SK-N-SH (cell line): ENCODE measurements around the gene NBPF4. TPM values are rescaled to one million over a fixed set of nuclear protein-coding genes. Genes with fewer than 3 reads are reported as not detected.
A peak's percentile ranks its signal among the peaks of the same experiment; 100 is the strongest.

Source experiments
- CTCF ChIA-PET: fragments of 300-600, 350-600 bp; formaldehyde crosslinking; extraction: SDS; loops from one replicate; lab custom pipeline; 2021; lab: Yijun Ruan, JAX
- POLR2A ChIA-PET: fragments of 350-600 bp; sonication (Branson Sonifier 250); formaldehyde crosslinking; extraction: SDS; loops from one replicate; lab custom pipeline; 2020; ENCODE audit warnings: antibody characterized with exemption, inconsistent platforms; lab: Yijun Ruan, JAX
- DNase-seq: peaks from one replicate; pipeline ENCODE4 v3.0.0; 2012
- H2AFZ ChIP-seq: fragments of 200-600 bp; sonication (generic); 2 replicates; pipeline ENCODE4 v1.8.1; 2016; ENCODE audit warnings: antibody characterized with exemption, mild to moderate bottlenecking, low read depth
- H3F3A ChIP-seq: fragments of 200-600 bp; sonication (generic); replicated peaks from 2 replicates; pipeline ENCODE3; 2016; ENCODE audit warnings: antibody characterized with exemption, mild to moderate bottlenecking; ENCODE audit not compliant: insufficient read depth
- H3K27ac ChIP-seq, 2 experiments: fragments of 200-500 bp in 1 of 2; fragments of 200-600 bp in 1 of 2; sonication (Bioruptor generic) in 1 of 2; sonication (generic), shearing (Covaris generic) in 1 of 2; 2 replicates each; pipeline versions ENCODE4 v1.5.1 to v1.6.1; 2014 to 2016; ENCODE audit warnings: low read depth in 2 of 2, inconsistent platforms in 1 of 2, low read length in 1 of 2, mild to moderate bottlenecking in 1 of 2, mixed read lengths in 1 of 2
- H3K27me3 ChIP-seq: fragments of 200-600 bp; sonication (generic), shearing (Covaris generic); 2 replicates; pipeline ENCODE4 v1.6.1; 2016; ENCODE audit warnings: mixed run types; ENCODE audit not compliant: insufficient read depth
- H3K36me3 ChIP-seq, 2 experiments: fragments of 200-500 bp in 1 of 2; fragments of 200-600 bp in 1 of 2; sonication (Bioruptor generic) in 1 of 2; sonication (generic) in 1 of 2; replicated peaks in 1 of 2; 2 replicates each; pipeline versions ENCODE3 to v1.5.1; 2014 to 2016; ENCODE audit warnings: low read length in 1 of 2, mild to moderate bottlenecking in 1 of 2; ENCODE audit not compliant: insufficient read depth in 2 of 2, control insufficient read depth in 1 of 2
- H3K4me1 ChIP-seq, 2 experiments: fragments of 200-500 bp in 1 of 2; fragments of 200-600 bp in 1 of 2; sonication (Bioruptor generic) in 1 of 2; sonication (generic), shearing (Covaris generic) in 1 of 2; 2 replicates each; pipeline versions ENCODE4 v1.5.1 to v1.6.1; 2014 to 2016; ENCODE audit warnings: low read depth in 1 of 2, low read length in 1 of 2, mixed run types in 1 of 2; ENCODE audit not compliant: insufficient read depth in 2 of 2, control insufficient read depth in 1 of 2
- H3K4me2 ChIP-seq: fragments of 200-600 bp; sonication (generic), shearing (Covaris generic); 2 replicates; pipeline ENCODE4 v1.6.1; 2017; ENCODE audit warnings: mixed run types
- H3K4me3 ChIP-seq, 2 experiments: fragments of 200-500 bp in 1 of 2; fragments of 200-600 bp in 1 of 2; sonication (Bioruptor generic) in 1 of 2; sonication (generic), shearing (Covaris generic) in 1 of 2; 2 replicates each; pipeline versions ENCODE4 v1.5.1 to v1.8.1; 2014 to 2016; ENCODE audit warnings: low read depth in 2 of 2, inconsistent platforms in 1 of 2, low read length in 1 of 2, mild to moderate bottlenecking in 1 of 2, mixed read lengths in 1 of 2, moderate library complexity in 1 of 2
- H3K79me2 ChIP-seq: fragments of 200-600 bp; sonication (generic); 2 replicates; pipeline ENCODE4 v1.8.1; 2017; ENCODE audit warnings: mild to moderate bottlenecking; ENCODE audit not compliant: insufficient read depth
- H3K9ac ChIP-seq: fragments of 200-600 bp; sonication (generic); 2 replicates; pipeline ENCODE4 v1.6.1; 2017; ENCODE audit warnings: mixed run types
- H3K9me2 ChIP-seq: fragments of 200-600 bp; sonication (generic); 2 replicates; pipeline ENCODE4 v1.6.1; 2017; ENCODE audit warnings: mixed run types
- H3K9me3 ChIP-seq: fragments of 200-600 bp; sonication (generic); 2 replicates; pipeline ENCODE4 v1.6.1; 2017; ENCODE audit warnings: mixed run types, mild to moderate bottlenecking, moderate library complexity
- H4K20me1 ChIP-seq: fragments of 200-600 bp; sonication (generic); 2 replicates; pipeline ENCODE4 v1.6.1; 2017; ENCODE audit warnings: mild to moderate bottlenecking, mixed run types; ENCODE audit not compliant: insufficient read depth
- CHD2 ChIP-seq: fragments of 150-350 bp; IDR thresholded peaks from 2 replicates; pipeline ENCODE4 v1.6.1; 2018; ENCODE audit warnings: low read length; ENCODE audit not compliant: partially characterized antibody
- ELF1 ChIP-seq: IDR thresholded peaks from 2 replicates; pipeline ENCODE4 v1.4.0; 2012
- EP300 ChIP-seq, 2 experiments: IDR thresholded peaks; 2 replicates each; pipeline versions ENCODE4 v1.4.0 to v1.6.1; 2012; ENCODE audit warnings: borderline replicate concordance in 1 of 2, low read depth in 1 of 2, low read length in 1 of 2
- EZH2phosphoT487 ChIP-seq: fragments of 200-600 bp; sonication (generic); IDR thresholded peaks from 2 replicates; pipeline ENCODE4 v1.6.1; 2017; ENCODE audit warnings: low read depth, mixed run types, mild to moderate bottlenecking, antibody characterized with exemption, moderate library complexity, borderline replicate concordance
- FOSL2 ChIP-seq: IDR thresholded peaks from 2 replicates; pipeline ENCODE4 v1.4.0; 2012; ENCODE audit warnings: low read depth, mild to moderate bottlenecking, moderate library complexity, borderline replicate concordance
- FOXJ3 ChIP-seq: sonication (generic); formaldehyde crosslinking; IDR thresholded peaks from 2 replicates; pipeline ENCODE4 v1.5.1; 2020; ENCODE audit warnings: mild to moderate bottlenecking, missing genetic modification reagents
- FOXM1 ChIP-seq: IDR thresholded peaks from 2 replicates; pipeline ENCODE4 v1.4.0; 2012; ENCODE audit warnings: low read depth, mild to moderate bottlenecking
- GATA2 ChIP-seq: sonication (generic); formaldehyde crosslinking; IDR thresholded peaks from 2 replicates; pipeline ENCODE4 v1.5.0; 2020; ENCODE audit warnings: mild to moderate bottlenecking, missing genetic modification reagents
- IRF3 ChIP-seq: fragments of 150-350 bp; IDR thresholded peaks from 2 replicates; pipeline ENCODE4 v1.6.1; 2016; ENCODE audit warnings: mild to moderate bottlenecking, low read depth, low read length
- NRF1 ChIP-seq: IDR thresholded peaks from 2 replicates; pipeline ENCODE4 v1.6.1; 2012; ENCODE audit warnings: low read depth, mild to moderate bottlenecking, low read length
- PBX3 ChIP-seq: IDR thresholded peaks from 2 replicates; pipeline ENCODE4; 2012
- POLR2AphosphoS5 ChIP-seq: IDR thresholded peaks from 2 replicates; pipeline ENCODE4 v1.6.1; 2012; ENCODE audit warnings: low read depth, low read length
- RAD21 ChIP-seq: IDR thresholded peaks from 2 replicates; pipeline ENCODE4 v1.6.1; 2012; ENCODE audit warnings: mild to moderate bottlenecking, low read length
- RFX5 ChIP-seq: IDR thresholded peaks from 2 replicates; pipeline ENCODE4 v1.6.1; 2012; ENCODE audit warnings: mild to moderate bottlenecking, improper control_type of control experiment, low read length
- RXRA ChIP-seq: IDR thresholded peaks from 2 replicates; pipeline ENCODE4 v1.4.0; 2012; ENCODE audit warnings: low read depth, mild to moderate bottlenecking, borderline replicate concordance
- TAF1 ChIP-seq: IDR thresholded peaks from 2 replicates; pipeline ENCODE4 v1.6.1; 2012; ENCODE audit warnings: low read depth, mild to moderate bottlenecking, low read length, moderate library complexity, borderline replicate concordance
- TEAD4 ChIP-seq: IDR thresholded peaks from 2 replicates; pipeline ENCODE4 v1.4.0; 2012; ENCODE audit warnings: mild to moderate bottlenecking, borderline replicate concordance; ENCODE audit not compliant: insufficient read depth
- USF1 ChIP-seq: IDR thresholded peaks from 2 replicates; pipeline ENCODE4 v1.4.0; 2012; ENCODE audit warnings: low read depth, borderline replicate concordance
- WGBS: methylation state at CpG from one replicate; pipeline ENCODE4 v1.1.6; 2017; ENCODE audit warnings: low lambda C conversion rate; 5-methylcytosine and 5-hydroxymethylcytosine counted together
- polyA plus RNA-seq, 3 experiments: library from polyadenylated mRNA; depleted of rRNA; stranded (reverse); fragments of >200 nt; gene quantifications; 2 replicates each; pipeline ENCODE4 v1.2.3, GENCODE V29; 2012
- TF ChIP-seq, protein P1 (sequence below): fragments of 200-600 bp; sonication (generic); IDR thresholded peaks from 2 replicates; pipeline ENCODE4 v1.6.1; 2017; ENCODE audit warnings: antibody characterized with exemption, mild to moderate bottlenecking, moderate library complexity

The NBPF4 gene
- polyA plus RNA-seq, 1 of the 3 experiments (the other 2 are of a cell fraction), result not detected

DNA sequence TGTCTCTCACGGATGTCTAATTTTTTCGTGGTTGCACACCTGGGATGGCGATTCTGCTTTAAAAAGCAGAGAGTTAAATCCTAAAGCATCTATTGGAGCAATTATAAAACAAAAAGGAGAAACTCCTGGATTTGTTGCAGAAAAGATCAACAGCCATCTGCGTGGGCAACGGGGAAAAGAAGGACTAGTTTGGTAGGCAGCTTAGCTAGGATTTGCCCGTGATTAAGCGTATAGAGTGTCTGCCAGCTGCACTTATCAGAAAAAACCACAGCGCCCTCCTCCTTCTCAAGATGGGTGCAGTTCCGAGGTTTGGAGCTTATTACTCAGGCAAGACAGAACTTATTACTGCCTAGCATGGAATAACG is 43.2 kb downstream of the NBPF4 start (continued):
- TF ChIP-seq, protein P1, sequence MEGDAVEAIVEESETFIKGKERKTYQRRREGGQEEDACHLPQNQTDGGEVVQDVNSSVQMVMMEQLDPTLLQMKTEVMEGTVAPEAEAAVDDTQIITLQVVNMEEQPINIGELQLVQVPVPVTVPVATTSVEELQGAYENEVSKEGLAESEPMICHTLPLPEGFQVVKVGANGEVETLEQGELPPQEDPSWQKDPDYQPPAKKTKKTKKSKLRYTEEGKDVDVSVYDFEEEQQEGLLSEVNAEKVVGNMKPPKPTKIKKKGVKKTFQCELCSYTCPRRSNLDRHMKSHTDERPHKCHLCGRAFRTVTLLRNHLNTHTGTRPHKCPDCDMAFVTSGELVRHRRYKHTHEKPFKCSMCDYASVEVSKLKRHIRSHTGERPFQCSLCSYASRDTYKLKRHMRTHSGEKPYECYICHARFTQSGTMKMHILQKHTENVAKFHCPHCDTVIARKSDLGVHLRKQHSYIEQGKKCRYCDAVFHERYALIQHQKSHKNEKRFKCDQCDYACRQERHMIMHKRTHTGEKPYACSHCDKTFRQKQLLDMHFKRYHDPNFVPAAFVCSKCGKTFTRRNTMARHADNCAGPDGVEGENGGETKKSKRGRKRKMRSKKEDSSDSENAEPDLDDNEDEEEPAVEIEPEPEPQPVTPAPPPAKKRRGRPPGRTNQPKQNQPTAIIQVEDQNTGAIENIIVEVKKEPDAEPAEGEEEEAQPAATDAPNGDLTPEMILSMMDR, result peak; percentile 53

DNA sequence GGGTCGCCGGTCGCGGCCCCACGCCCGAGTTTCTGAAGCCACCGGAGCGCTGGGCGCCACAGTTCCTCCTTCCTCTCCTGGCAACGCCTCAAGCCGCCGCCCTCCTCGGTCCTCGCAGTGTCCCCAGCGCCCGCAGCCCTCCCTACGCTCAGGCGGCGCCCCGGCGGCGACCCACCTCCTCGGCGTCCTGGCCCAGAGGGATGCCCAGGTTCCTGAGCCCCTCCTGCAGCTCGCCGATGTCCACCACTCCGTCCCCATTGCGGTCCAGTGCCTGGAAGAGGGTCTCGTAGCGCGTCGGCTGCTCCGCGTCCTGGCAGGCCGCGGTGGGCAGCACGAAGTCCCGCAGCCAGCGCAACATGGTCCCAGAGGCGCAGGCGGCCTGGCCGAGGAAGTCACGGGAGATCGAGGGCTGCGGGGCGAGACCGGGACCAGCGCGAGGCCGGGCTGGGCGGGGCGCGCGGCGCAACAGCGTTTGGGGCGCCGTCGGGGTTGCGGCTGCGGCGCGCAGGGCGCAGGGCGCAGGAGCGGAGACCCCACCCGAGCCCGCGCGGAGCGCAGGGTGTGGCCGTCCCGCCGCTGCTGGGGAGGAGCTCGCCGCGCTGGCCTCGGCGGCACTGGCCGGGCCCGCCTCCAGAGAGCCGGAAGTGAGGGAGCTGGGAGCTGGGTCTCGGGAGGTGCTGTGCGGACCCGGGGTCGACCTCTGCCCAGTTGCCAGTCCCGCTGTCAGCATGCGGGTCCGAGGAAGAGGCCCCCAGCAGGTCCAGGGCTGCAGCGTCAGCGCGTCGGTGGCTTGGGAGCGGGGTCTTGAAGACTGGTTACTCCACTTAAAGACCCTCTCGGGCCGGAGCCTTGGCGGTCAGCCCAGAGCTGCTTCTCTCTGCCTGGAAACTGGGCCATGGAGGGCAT is 43.8 kb downstream of the NBPF4 start, which contains the start of gene SLC25A24:
TSS of gene SLC25A24 (minus strand) at position 563 of the 906 bp plus-strand sequence. CDS start at position 358, 205 bp downstream.
- Histone ChIP-seq H3K36me3 (peaks cover 20 to 29% of the 10 kb centered on the region in 2 experiments), H3K79me2 (peaks cover 54% of the 10 kb centered on the region), H3F3A (peaks cover 7% of the 10 kb centered on the region), H3K4me3 (peak within 1 kb of the TSS; percentile 81 to 85), H2AFZ (peak within 1 kb of the TSS; percentile 94), H3K27me3 (no peaks in the 10 kb centered on the region), H3K4me1 (peaks cover 7 to 12% of the 10 kb centered on the region in 2 experiments; a peak in 3 of 4 replicates), H3K9me2 (no peaks in the 10 kb centered on the region), H3K4me2 (peak within 1 kb of the TSS; percentile 90), H3K27ac (peak within 1 kb of the TSS; percentile 75 to 92), H3K9me3 (no peaks in the 10 kb centered on the region), H3K9ac (peak within 1 kb of the TSS; percentile 95), H4K20me1 (no peaks in the 10 kb centered on the region)
- WGBS, result under 1% methylated on average over 35 of the region's 97 CpGs
- DNase-seq, result peak; percentile 92
- POLR2A ChIA-PET, result interaction anchor here (0.7 to 1.6 kb wide), 4 partner anchors 10 to 1521 kb away, joined by 3 to 7 read pairs (median 4); partner anchors contain the start of gene EEIG2
- CTCF ChIA-PET, result interaction anchor here (1.5 to 2.2 kb wide), 4 partner anchors 19 to 418 kb away, joined by 6 to 14 read pairs (median 8); no protein-coding TSS in a partner anchor
- TF ChIP-seq EP300 (IDR thresholded peaks at IDR 0.05; ENCODE audit: borderline replicate concordance in 1 of 2, low read depth in 1 of 2, low read length in 1 of 2) (no peak), TAF1 (no peak), RFX5 (no peak), FOXM1 (no peak), GATA2 (CRISPR knock-in tag) (no peak), FOSL2 (no peak), EZH2phosphoT487 (no peak), ELF1 (no peak; the same call in 1 of the 2 replicates), TEAD4 (no peak), NRF1 (peak; percentile 48; the same call in 1 of the 2 replicates), POLR2AphosphoS5 (peak; percentile 65), RAD21 (no peak), IRF3 (no peak), CHD2 (peak; percentile 44), USF1 (no peak), PBX3 (no peak), RXRA (no peak), FOXJ3 (CRISPR knock-in tag) (0 out of 2 replicates have a peak, but pooled peaks have one; percentile 10)
- TF ChIP-seq, protein P1, result no peak
